CD4-positive, alpha-beta T cell treated with Interferon gamma for 1 hour (primary cell): Measurements from ENCODE around the gene STK32C.
"Not testable (repeated sequence)": the region's sequence is repeated elsewhere in the genome, so short reads cannot be mapped to it uniquely, and the experiment has no call there.

ENCODE experiments used
- DNase-seq: peaks from one replicate; pipeline ENCODE4 v3.0.0-alpha.2; 2020

Gene STK32C

GRCh38 chr10:132279873-132280645, 27.7 kb downstream of the STK32C start:
- no peak for DNase-seq

- no peak for DNase-seq
Observed at GRCh38 chr10:132277311-132277741, 30.4 kb downstream of the STK32C start.

GRCh38 chr10:132276706-132277105, 31.0 kb downstream of the STK32C start:
- no peak for DNase-seq

GRCh38 chr10:132276179-132276675, 31.5 kb downstream of the STK32C start:
- no peak for DNase-seq

GRCh38 chr10:132275426-132276178, 32.1 kb downstream of the STK32C start:
- DNase-seq: no peak

GRCh38 chr10:132274986-132275385, 32.8 kb downstream of the STK32C start:
- no peak for DNase-seq

GRCh38 chr10:132274581-132274980, 33.2 kb downstream of the STK32C start:
- DNase-seq: no peak

GRCh38 chr10:132273966-132274365, 33.8 kb downstream of the STK32C start:
- no peak for DNase-seq

GRCh38 chr10:132273304-132273944, 34.3 kb downstream of the STK32C start:
- no peak for DNase-seq

GRCh38 chr10:132272231-132272971, 35.3 kb downstream of the STK32C start:
- no peak for DNase-seq

GRCh38 chr10:132271458-132272230, 36.1 kb downstream of the STK32C start:
- no peak for DNase-seq

GRCh38 chr10:132270721-132271457, 36.9 kb downstream of the STK32C start:
- no peak for DNase-seq

- no peak for DNase-seq
Observed at GRCh38 chr10:132270256-132270655, 37.5 kb downstream of the STK32C start.

- DNase-seq: no peak
Observed at GRCh38 chr10:132269266-132270230, 38.2 kb downstream of the STK32C start.

- DNase-seq: not testable (repeated sequence)
Observed at GRCh38 chr10:132267916-132268315, 39.8 kb downstream of the STK32C start.

GRCh38 chr10:132266594-132267161, 41.1 kb downstream of the STK32C start:
- no peak for DNase-seq

- DNase-seq: no peak
Observed at GRCh38 chr10:132265890-132266496, 41.8 kb downstream of the STK32C start.

- DNase-seq: no peak
Observed at GRCh38 chr10:132264966-132265889, 42.5 kb downstream of the STK32C start.
